ENCODE data around the gene KAT6B. TPM values are rescaled to one million over a fixed set of nuclear protein-coding genes. Genes with fewer than 3 reads are reported as not detected.

KAT6B gene
- total and polyA plus RNA-seq, 2 of the 8 experiments (the other 6 are each of a cell fraction or from before 2014, with no cell fraction given): 7.3 to 30.8 TPM

- TF ChIP-seq CHD7 (IDR thresholded peaks at IDR 0.05; ENCODE audit: insufficient replicate concordance, low read length) (no peak), RFX5 (IDR thresholded peaks at IDR 0.05; ENCODE audit: borderline replicate concordance, low read depth, low read length) (no peak), TCF12 (IDR thresholded peaks at IDR 0.05; ENCODE audit: low read depth, low read length) (no peak), CTBP2 (IDR thresholded peaks at IDR 0.05; ENCODE audit: borderline replicate concordance, insufficient read depth, insufficient read length, low read length) (no peak), ASH2L (IDR thresholded peaks at IDR 0.05; ENCODE audit: low read length) (no peak), BRCA1 (IDR thresholded peaks at IDR 0.05; ENCODE audit: low read depth, low read length) (no peak), RNF2 (IDR thresholded peaks at IDR 0.05; ENCODE audit: borderline replicate concordance, low read depth, low read length, missing control alignments, poor library complexity, severe bottlenecking) (no peak), TEAD4 (IDR thresholded peaks at IDR 0.05; ENCODE audit: low read depth, low read length) (no peak), NANOG (IDR thresholded peaks at IDR 0.05; ENCODE audit: insufficient read depth, low read depth, low read length, poor library complexity, severe bottlenecking) (no peak), SP1 (IDR thresholded peaks at IDR 0.05; ENCODE audit: low read depth, low read length) (no peak)
These were observed 168.5 kb downstream of the KAT6B start (continued) for GRCh38 chr10:74994854-74995253.

Data from H1 (cell line).